Stimulated activated CD4-positive, alpha-beta T cell treated with anti-CD3 and anti-CD28 coated beads, Interleukin-2, amount 100 ng/mL, for 48 hours (primary cell): ENCODE results near the gene IRF6.
"Not testable (repeated sequence)": the region's sequence is repeated elsewhere in the genome, so short reads cannot be mapped to it uniquely, and the experiment has no call there.

Experiments used
- DNase-seq, 2 donors: peaks; one replicate each; pipeline ENCODE4 v3.0.0-alpha.2; 2020

Gene IRF6

GRCh38 chr1:209822706-209823105 is 16.8 kb upstream of the IRF6 start:
- no peak for DNase-seq

GRCh38 chr1:209820986-209821385 is 15.0 kb upstream of the IRF6 start:
- no peak for DNase-seq

GRCh38 chr1:209819058-209819457 is 13.1 kb upstream of the IRF6 start:
- no peak for DNase-seq

- no peak for DNase-seq
Observed at GRCh38 chr1:209817691-209818090, 11.7 kb upstream of the IRF6 start.

- no peak for DNase-seq
Observed at GRCh38 chr1:209816923-209817322, 11.0 kb upstream of the IRF6 start.

- DNase-seq: no peak
Observed at GRCh38 chr1:209815931-209816341, 10.0 kb upstream of the IRF6 start.

GRCh38 chr1:209815490-209815889 is 9.5 kb upstream of the IRF6 start:
- DNase-seq: no peak

GRCh38 chr1:209813902-209814301 is 8.0 kb upstream of the IRF6 start:
- no peak for DNase-seq

- DNase-seq: no peak
Observed at GRCh38 chr1:209810783-209811182, 4.8 kb upstream of the IRF6 start.

- DNase-seq: no peak
Observed at GRCh38 chr1:209809611-209810010, 3.7 kb upstream of the IRF6 start.

GRCh38 chr1:209808059-209808581 is 2.2 kb upstream of the IRF6 start:
- DNase-seq: no peak

GRCh38 chr1:209807509-209807908 is 1.6 kb upstream of the IRF6 start:
- DNase-seq: no peak

GRCh38 chr1:209805341-209805781 is 581 bp downstream of the IRF6 start:
- no peak for DNase-seq

GRCh38 chr1:209803568-209803967 is 2.4 kb downstream of the IRF6 start:
- no peak for DNase-seq

- DNase-seq: no peak
Observed at GRCh38 chr1:209802780-209803152, 3.2 kb downstream of the IRF6 start.

- no peak for DNase-seq
Observed at GRCh38 chr1:209802117-209802779, 3.7 kb downstream of the IRF6 start.

GRCh38 chr1:209800984-209801834 is 4.7 kb downstream of the IRF6 start:
- DNase-seq: no peak

- DNase-seq: no peak
Observed at GRCh38 chr1:209797978-209798639, 7.8 kb downstream of the IRF6 start.

GRCh38 chr1:209793711-209794110 is 12.2 kb downstream of the IRF6 start:
- DNase-seq: not testable (repeated sequence)

- no peak for DNase-seq
Observed at GRCh38 chr1:209791920-209792319, 14.0 kb downstream of the IRF6 start.

- no peak for DNase-seq
Observed at GRCh38 chr1:209790286-209791193, 15.4 kb downstream of the IRF6 start.

GRCh38 chr1:209789245-209789644 is 16.7 kb downstream of the IRF6 start:
- no peak for DNase-seq
